HEK293 (cell line): ENCODE results near the gene SETD5.

ENCODE experiments used
- CTCF ChIA-PET: fragments of 350-600 bp; formaldehyde crosslinking; extraction: SDS; loops from one replicate; lab custom pipeline; 2021; ENCODE audit warnings: antibody characterized with exemption; lab: Yijun Ruan, JAX
- POLR2A ChIA-PET: fragments of 300-600 bp; formaldehyde crosslinking; extraction: SDS; loops from one replicate; lab custom pipeline; 2020; ENCODE audit warnings: antibody characterized with exemption, inconsistent platforms; lab: Yijun Ruan, JAX
- H3K27ac ChIP-seq: fragments of 200-500 bp; sonication (Bioruptor generic); 2 replicates; pipeline ENCODE4 v1.5.1; 2014; ENCODE audit warnings: low read depth, low read length, control low read depth, inconsistent platforms; ENCODE audit errors: extremely low read depth
- H3K36me3 ChIP-seq, 2 experiments: fragments of 200-500 bp in 1 of 2; sonication (Bioruptor generic) in 1 of 2; 1 replicate in 1 of 2; 2 replicates in 1 of 2; pipeline ENCODE4 v1.5.1; 2014 to 2017; ENCODE audit warnings: inconsistent platforms in 2 of 2, low read length in 2 of 2; ENCODE audit not compliant: control insufficient read depth in 2 of 2, insufficient read depth in 1 of 2
- H3K4me1 ChIP-seq: fragments of 200-500 bp; sonication (Bioruptor generic); 2 replicates; pipeline ENCODE4 v1.5.1; 2014; ENCODE audit warnings: mild to moderate bottlenecking, low read length, inconsistent platforms; ENCODE audit not compliant: control insufficient read depth, insufficient read depth
- H3K4me3 ChIP-seq: 2 replicates; pipeline ENCODE4 v1.5.1; 2011; ENCODE audit warnings: low read depth, mild to moderate bottlenecking, control low read depth, low read length, moderate library complexity
- H3K9me3 ChIP-seq: fragments of 200-500 bp; sonication (Bioruptor generic); 2 replicates; pipeline ENCODE4 v1.5.1; 2014; ENCODE audit warnings: low read depth, low read length, inconsistent platforms; ENCODE audit not compliant: control insufficient read depth, insufficient read depth
- GLI4 ChIP-seq: fragments of 450-650 bp; formaldehyde crosslinking; IDR thresholded peaks from 2 replicates; pipeline ENCODE4 v1.5.1; 2016; ENCODE audit warnings: missing biosample characterization, missing genetic modification characterization
- HOXC10 ChIP-seq: sonication (generic); formaldehyde crosslinking; IDR thresholded peaks from 2 replicates; pipeline ENCODE4 v1.8.1; 2023; ENCODE audit warnings: mild to moderate bottlenecking, missing genetic modification reagents
- REPIN1 ChIP-seq: fragments of 450-650 bp; formaldehyde crosslinking; IDR thresholded peaks from 2 replicates; pipeline ENCODE4 v1.5.1; 2017; ENCODE audit warnings: missing biosample characterization, missing genetic modification characterization, low read depth
- SP3 ChIP-seq: fragments of 450-650 bp; formaldehyde crosslinking; IDR thresholded peaks from 2 replicates; pipeline ENCODE4 v1.5.1; 2016; ENCODE audit warnings: missing biosample characterization, missing genetic modification characterization
- ZBTB17 ChIP-seq: fragments of 450-650 bp; formaldehyde crosslinking; IDR thresholded peaks from 2 replicates; pipeline ENCODE4 v1.5.1; 2016; ENCODE audit warnings: missing biosample characterization, missing genetic modification characterization
- ZFHX2 ChIP-seq: fragments of 450-650 bp; formaldehyde crosslinking; conservative IDR thresholded peaks from 2 replicates; pipeline ENCODE4 v1.5.1; 2016; ENCODE audit warnings: missing biosample characterization, missing genetic modification characterization
- ZFP69B ChIP-seq: fragments of 450-650 bp; formaldehyde crosslinking; IDR thresholded peaks from 2 replicates; pipeline ENCODE4 v1.5.1; 2016; ENCODE audit warnings: missing biosample characterization, missing genetic modification characterization
- ZNF184 ChIP-seq: fragments of 450-650 bp; IDR thresholded peaks from 2 replicates; pipeline ENCODE4 v1.5.1; 2018; ENCODE audit warnings: missing biosample characterization, mild to moderate bottlenecking, missing genetic modification characterization
- ZNF211 ChIP-seq: fragments of 450-650 bp; formaldehyde crosslinking; IDR thresholded peaks from 2 replicates; pipeline ENCODE4 v1.5.1; 2016; ENCODE audit warnings: low read depth, missing biosample characterization, missing genetic modification characterization
- ZNF335 ChIP-seq: fragments of 450-650 bp; formaldehyde crosslinking; conservative IDR thresholded peaks from 2 replicates; pipeline ENCODE4 v1.5.1; 2016; ENCODE audit warnings: missing biosample characterization, missing genetic modification characterization
- ZNF350 ChIP-seq: fragments of 450-650 bp; formaldehyde crosslinking; IDR thresholded peaks from 2 replicates; pipeline ENCODE4 v1.5.0; 2017; ENCODE audit warnings: missing biosample characterization, mild to moderate bottlenecking, missing genetic modification characterization
- ZNF530 ChIP-seq: fragments of 450-650 bp; formaldehyde crosslinking; IDR thresholded peaks from 2 replicates; pipeline ENCODE4 v1.5.1; 2016; ENCODE audit warnings: low read depth, missing biosample characterization, missing genetic modification characterization
- ZNF768 ChIP-seq: fragments of 450-650 bp; formaldehyde crosslinking; IDR thresholded peaks from 2 replicates; pipeline ENCODE4 v1.5.1; 2018; ENCODE audit warnings: missing biosample characterization, mild to moderate bottlenecking, missing genetic modification characterization
- ZSCAN23 ChIP-seq: fragments of 450-650 bp; formaldehyde crosslinking; IDR thresholded peaks from 2 replicates; pipeline ENCODE4 v1.5.1; 2016; ENCODE audit warnings: missing biosample characterization, missing genetic modification characterization
- TF ChIP-seq, protein P1 (sequence below): fragments of 450-650 bp; IDR thresholded peaks from 2 replicates; pipeline ENCODE4 v1.5.1; 2018; ENCODE audit warnings: missing biosample characterization, mild to moderate bottlenecking, missing genetic modification characterization
- TF ChIP-seq, protein P2 (sequence below): fragments of 450-650 bp; formaldehyde crosslinking; IDR thresholded peaks from 2 replicates; pipeline ENCODE4; 2016; ENCODE audit warnings: missing biosample characterization, missing genetic modification characterization
- TF ChIP-seq, protein P3 (sequence below): fragments of 450-650 bp; formaldehyde crosslinking; IDR thresholded peaks from 2 replicates; pipeline ENCODE4 v1.5.1; 2017; ENCODE audit warnings: missing biosample characterization, missing genetic modification characterization
- TF ChIP-seq, protein P4 (sequence below): fragments of 450-650 bp; formaldehyde crosslinking; IDR thresholded peaks from 2 replicates; pipeline ENCODE4 v1.5.1; 2017; ENCODE audit warnings: missing biosample characterization, missing genetic modification characterization
- TF ChIP-seq, protein P5 (sequence below): fragments of 450-650 bp; formaldehyde crosslinking; IDR thresholded peaks from 2 replicates; pipeline ENCODE4 v1.5.1; 2016; ENCODE audit warnings: missing biosample characterization, missing genetic modification characterization
- TF ChIP-seq, protein P6 (sequence below): fragments of 450-650 bp; formaldehyde crosslinking; conservative IDR thresholded peaks from 2 replicates; pipeline ENCODE4 v1.5.1; 2016; ENCODE audit warnings: low read depth, missing biosample characterization, missing genetic modification characterization
- TF ChIP-seq, protein P7 (sequence below): fragments of 450-650 bp; formaldehyde crosslinking; IDR thresholded peaks from 2 replicates; pipeline ENCODE4 v1.5.1; 2016; ENCODE audit warnings: missing biosample characterization, missing genetic modification characterization

Gene SETD5

DNA sequence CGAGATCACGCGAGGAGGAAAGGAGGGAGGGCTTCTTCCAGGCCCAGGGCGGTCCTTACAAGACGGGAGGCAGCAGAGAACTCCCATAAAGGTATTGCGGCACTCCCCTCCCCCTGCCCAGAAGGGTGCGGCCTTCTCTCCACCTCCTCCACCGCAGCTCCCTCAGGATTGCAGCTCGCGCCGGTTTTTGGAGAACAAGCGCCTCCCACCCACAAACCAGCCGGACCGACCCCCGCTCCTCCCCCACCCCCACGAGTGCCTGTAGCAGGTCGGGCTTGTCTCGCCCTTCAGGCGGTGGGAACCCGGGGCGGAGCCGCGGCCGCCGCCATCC is 1.1 kb upstream of the SETD5 start (continued):
- TF ChIP-seq, protein P1, sequence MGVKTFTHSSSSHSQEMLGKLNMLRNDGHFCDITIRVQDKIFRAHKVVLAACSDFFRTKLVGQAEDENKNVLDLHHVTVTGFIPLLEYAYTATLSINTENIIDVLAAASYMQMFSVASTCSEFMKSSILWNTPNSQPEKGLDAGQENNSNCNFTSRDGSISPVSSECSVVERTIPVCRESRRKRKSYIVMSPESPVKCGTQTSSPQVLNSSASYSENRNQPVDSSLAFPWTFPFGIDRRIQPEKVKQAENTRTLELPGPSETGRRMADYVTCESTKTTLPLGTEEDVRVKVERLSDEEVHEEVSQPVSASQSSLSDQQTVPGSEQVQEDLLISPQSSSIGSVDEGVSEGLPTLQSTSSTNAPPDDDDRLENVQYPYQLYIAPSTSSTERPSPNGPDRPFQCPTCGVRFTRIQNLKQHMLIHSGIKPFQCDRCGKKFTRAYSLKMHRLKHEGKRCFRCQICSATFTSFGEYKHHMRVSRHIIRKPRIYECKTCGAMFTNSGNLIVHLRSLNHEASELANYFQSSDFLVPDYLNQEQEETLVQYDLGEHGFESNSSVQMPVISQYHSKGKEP, result 0 out of 2 replicates have a peak, but pooled peaks have one; percentile 51
- TF ChIP-seq ZNF768 (tag by site-specific recombination) (no peak), HOXC10 (CRISPR knock-in tag) (no peak), REPIN1 (tag by site-specific recombination) (no peak; the same call in 1 of the 2 replicates), ZBTB17 (tag by site-specific recombination) (no peak; the same call in 1 of the 2 replicates), ZNF530 (no peak), GLI4 (no peak), ZNF211 (tag by site-specific recombination) (no peak), ZNF350 (tag by site-specific recombination) (no peak)
- TF ChIP-seq, protein P2, sequence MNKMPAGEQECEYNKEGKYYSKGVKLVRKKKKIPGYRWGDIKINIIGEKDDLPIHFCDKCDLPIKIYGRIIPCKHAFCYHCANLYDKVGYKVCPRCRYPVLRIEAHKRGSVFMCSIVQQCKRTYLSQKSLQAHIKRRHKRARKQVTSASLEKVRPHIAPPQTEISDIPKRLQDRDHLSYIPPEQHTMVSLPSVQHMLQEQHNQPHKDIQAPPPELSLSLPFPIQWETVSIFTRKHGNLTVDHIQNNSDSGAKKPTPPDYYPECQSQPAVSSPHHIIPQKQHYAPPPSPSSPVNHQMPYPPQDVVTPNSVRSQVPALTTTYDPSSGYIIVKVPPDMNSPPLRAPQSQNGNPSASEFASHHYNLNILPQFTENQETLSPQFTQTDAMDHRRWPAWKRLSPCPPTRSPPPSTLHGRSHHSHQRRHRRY, result no peak
- TF ChIP-seq, protein P3, sequence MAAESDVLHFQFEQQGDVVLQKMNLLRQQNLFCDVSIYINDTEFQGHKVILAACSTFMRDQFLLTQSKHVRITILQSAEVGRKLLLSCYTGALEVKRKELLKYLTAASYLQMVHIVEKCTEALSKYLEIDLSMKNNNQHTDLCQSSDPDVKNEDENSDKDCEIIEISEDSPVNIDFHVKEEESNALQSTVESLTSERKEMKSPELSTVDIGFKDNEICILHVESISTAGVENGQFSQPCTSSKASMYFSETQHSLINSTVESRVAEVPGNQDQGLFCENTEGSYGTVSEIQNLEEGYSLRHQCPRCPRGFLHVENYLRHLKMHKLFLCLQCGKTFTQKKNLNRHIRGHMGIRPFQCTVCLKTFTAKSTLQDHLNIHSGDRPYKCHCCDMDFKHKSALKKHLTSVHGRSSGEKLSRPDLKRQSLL (tag by site-specific recombination), result no peak
- TF ChIP-seq, protein P4, sequence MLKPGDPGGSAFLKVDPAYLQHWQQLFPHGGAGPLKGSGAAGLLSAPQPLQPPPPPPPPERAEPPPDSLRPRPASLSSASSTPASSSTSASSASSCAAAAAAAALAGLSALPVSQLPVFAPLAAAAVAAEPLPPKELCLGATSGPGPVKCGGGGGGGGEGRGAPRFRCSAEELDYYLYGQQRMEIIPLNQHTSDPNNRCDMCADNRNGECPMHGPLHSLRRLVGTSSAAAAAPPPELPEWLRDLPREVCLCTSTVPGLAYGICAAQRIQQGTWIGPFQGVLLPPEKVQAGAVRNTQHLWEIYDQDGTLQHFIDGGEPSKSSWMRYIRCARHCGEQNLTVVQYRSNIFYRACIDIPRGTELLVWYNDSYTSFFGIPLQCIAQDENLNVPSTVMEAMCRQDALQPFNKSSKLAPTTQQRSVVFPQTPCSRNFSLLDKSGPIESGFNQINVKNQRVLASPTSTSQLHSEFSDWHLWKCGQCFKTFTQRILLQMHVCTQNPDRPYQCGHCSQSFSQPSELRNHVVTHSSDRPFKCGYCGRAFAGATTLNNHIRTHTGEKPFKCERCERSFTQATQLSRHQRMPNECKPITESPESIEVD (tag by site-specific recombination), result 0 out of 2 replicates have a peak, but pooled peaks have one; percentile 12

DNA sequence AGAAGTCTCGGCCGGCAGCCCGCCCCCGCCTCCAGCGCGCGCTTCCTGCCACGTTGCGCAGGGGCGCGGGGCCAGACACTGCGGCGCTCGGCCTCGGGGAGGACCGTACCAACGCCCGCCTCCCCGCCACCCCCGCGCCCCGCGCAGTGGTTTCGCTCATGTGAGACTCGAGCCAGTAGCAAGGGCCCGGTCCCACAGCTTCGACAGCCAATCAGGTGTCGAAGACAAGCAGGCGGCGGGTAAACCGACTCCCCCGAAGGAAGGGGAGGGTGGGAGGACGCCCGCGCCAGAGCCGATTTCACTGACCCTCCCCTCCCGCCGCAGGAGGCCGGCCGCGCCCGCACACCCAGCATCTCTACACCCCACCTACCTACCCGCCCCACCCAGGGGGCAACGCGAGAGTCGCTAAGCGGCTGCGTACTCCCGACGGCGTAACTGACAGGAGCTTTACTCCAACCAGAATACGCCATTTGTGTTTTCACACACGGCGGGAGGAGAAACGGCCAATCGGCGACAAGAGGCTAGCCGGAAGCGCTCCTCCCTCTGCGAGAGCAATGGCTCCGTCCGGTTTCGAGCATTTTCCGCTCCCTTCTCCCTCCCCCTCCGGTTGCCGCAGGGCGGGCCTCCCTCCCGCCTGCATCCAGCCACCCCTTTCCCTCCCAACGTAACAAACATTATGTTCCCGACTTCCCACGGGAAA is 633 bp upstream of the SETD5 start:
- ChIA-PET CTCF (interaction anchor here (0.5 to 0.7 kb wide), 2 partner anchors 12 to 30 kb away, joined by 3 to 4 read pairs; no protein-coding TSS in a partner anchor), POLR2A (interaction anchor here (0.6 to 5.1 kb wide), 18 partner anchors 9 to 925 kb away, joined by 3 to 70 read pairs (median 4); partner anchors contain the start of genes OGG1 and THUMPD3)
- Histone ChIP-seq H3K27ac (peak overlapping the region; percentile 99), H3K9me3 (no peaks in the 10 kb centered on the region), H3K4me3 (peak overlapping the region; percentile 63), H3K36me3 (peaks cover 14 to 39% of the 10 kb centered on the region in 2 experiments), H3K4me1 (peaks cover 25% of the 10 kb centered on the region)
- peak; percentile 90 for TF ChIP-seq ZFHX2 (tag by site-specific recombination)
- TF ChIP-seq, protein P5, sequence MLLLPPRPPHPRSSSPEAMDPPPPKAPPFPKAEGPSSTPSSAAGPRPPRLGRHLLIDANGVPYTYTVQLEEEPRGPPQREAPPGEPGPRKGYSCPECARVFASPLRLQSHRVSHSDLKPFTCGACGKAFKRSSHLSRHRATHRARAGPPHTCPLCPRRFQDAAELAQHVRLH (tag by site-specific recombination), result peak; percentile 97
- 0 out of 2 replicates have a peak, but pooled peaks have one; percentile 73 for TF ChIP-seq ZNF184 (tag by site-specific recombination)
- TF ChIP-seq SP3 (tag by site-specific recombination), result peak; percentile 95
- TF ChIP-seq ZSCAN23 (tag by site-specific recombination), result peak; percentile 41; the same call in 1 of the 2 replicates
- TF ChIP-seq, protein P4 (tag by site-specific recombination), result no peak
- TF ChIP-seq, protein P6, sequence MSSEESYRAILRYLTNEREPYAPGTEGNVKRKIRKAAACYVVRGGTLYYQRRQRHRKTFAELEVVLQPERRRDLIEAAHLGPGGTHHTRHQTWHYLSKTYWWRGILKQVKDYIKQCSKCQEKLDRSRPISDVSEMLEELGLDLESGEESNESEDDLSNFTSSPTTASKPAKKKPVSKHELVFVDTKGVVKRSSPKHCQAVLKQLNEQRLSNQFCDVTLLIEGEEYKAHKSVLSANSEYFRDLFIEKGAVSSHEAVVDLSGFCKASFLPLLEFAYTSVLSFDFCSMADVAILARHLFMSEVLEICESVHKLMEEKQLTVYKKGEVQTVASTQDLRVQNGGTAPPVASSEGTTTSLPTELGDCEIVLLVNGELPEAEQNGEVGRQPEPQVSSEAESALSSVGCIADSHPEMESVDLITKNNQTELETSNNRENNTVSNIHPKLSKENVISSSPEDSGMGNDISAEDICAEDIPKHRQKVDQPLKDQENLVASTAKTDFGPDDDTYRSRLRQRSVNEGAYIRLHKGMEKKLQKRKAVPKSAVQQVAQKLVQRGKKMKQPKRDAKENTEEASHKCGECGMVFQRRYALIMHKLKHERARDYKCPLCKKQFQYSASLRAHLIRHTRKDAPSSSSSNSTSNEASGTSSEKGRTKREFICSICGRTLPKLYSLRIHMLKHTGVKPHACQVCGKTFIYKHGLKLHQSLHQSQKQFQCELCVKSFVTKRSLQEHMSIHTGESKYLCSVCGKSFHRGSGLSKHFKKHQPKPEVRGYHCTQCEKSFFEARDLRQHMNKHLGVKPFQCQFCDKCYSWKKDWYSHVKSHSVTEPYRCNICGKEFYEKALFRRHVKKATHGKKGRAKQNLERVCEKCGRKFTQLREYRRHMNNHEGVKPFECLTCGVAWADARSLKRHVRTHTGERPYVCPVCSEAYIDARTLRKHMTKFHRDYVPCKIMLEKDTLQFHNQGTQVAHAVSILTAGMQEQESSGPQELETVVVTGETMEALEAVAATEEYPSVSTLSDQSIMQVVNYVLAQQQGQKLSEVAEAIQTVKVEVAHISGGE (tag by site-specific recombination), result peak; percentile 86
- peak; percentile 94 for TF ChIP-seq ZFP69B (tag by site-specific recombination)
- TF ChIP-seq ZNF335, result peak; percentile 74
- TF ChIP-seq, protein P7, sequence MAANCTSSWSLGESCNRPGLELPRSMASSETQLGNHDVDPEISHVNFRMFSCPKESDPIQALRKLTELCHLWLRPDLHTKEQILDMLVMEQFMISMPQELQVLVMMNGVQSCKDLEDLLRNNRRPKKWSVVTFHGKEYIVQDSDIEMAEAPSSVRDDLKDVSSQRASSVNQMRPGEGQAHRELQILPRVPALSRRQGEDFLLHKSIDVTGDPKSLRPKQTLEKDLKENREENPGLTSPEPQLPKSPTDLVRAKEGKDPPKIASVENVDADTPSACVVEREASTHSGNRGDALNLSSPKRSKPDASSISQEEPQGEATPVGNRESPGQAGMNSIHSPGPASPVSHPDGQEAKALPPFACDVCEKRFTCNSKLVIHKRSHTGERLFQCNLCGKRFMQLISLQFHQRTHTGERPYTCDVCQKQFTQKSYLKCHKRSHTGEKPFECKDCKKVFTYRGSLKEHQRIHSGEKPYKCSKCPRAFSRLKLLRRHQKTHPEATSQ (tag by site-specific recombination), result no peak; the same call in 1 of the 2 replicates
